HFF-Myc (cell line): Measurements from ENCODE around the gene ODF2L.

Source experiments
- DNase-seq: peaks from one replicate; pipeline ENCODE4 v3.0.0-alpha.2; 2011; ENCODE audit warnings: low read depth; ENCODE audit errors: extremely low read depth
- H3K4me3 ChIP-seq: replicated peaks from 2 replicates; pipeline ENCODE4 v1.5.1; 2011; ENCODE audit warnings: low read depth, mild to moderate bottlenecking, control low read depth, low read length
- TF ChIP-seq, protein P1 (sequence below): IDR thresholded peaks from 2 replicates; pipeline ENCODE4 v1.5.1; 2012; ENCODE audit warnings: mild to moderate bottlenecking, low read depth, low read length, control low read depth; ENCODE audit errors: missing control alignments

ODF2L gene

DNA sequence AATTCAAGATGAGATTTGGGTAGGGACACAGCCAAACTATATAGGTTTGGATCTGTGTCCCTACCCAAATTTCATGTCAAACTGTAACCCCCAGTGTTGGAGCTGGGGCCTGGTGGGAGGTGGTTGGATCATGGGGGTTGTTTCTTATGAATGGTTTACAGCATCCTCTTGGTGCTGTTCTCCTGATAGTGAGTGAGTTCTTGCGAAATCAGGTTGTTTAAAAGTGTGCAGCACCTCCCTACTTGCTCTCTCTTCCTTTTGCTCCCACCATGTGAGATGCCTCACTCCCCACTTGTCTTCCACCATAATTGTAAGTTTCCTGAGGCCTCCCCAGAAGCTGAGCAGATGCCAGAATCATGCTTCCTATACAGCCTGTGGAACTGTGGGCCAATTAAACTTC is 17.3 kb downstream of the ODF2L start:
- H3K4me3 ChIP-seq, result no peak overlapping the region
- no peak for DNase-seq
- TF ChIP-seq, protein P1, sequence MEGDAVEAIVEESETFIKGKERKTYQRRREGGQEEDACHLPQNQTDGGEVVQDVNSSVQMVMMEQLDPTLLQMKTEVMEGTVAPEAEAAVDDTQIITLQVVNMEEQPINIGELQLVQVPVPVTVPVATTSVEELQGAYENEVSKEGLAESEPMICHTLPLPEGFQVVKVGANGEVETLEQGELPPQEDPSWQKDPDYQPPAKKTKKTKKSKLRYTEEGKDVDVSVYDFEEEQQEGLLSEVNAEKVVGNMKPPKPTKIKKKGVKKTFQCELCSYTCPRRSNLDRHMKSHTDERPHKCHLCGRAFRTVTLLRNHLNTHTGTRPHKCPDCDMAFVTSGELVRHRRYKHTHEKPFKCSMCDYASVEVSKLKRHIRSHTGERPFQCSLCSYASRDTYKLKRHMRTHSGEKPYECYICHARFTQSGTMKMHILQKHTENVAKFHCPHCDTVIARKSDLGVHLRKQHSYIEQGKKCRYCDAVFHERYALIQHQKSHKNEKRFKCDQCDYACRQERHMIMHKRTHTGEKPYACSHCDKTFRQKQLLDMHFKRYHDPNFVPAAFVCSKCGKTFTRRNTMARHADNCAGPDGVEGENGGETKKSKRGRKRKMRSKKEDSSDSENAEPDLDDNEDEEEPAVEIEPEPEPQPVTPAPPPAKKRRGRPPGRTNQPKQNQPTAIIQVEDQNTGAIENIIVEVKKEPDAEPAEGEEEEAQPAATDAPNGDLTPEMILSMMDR, result no peak

DNA sequence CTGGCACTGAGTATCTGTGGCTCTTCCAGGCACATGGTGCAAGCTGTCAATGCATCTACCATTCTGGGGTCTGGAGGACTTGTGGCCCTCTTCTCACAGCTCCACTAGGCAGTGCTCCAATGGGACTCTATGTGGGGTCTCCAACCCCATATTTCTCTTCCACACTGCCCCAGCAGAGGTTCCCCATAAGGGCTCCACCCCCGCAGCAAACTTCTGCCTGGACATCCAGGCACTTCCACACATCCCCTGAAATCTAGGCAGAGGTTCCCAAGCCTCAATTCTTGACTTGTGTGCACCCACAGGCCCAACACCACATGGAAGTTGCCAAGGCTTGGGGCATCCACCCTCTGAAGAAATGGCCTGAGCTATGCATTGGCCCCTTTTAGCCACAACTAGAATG is 18.8 kb downstream of the ODF2L start:
- TF ChIP-seq, protein P1, result no peak
- no peak for DNase-seq
- H3K4me3 ChIP-seq, result no peak overlapping the region

DNA sequence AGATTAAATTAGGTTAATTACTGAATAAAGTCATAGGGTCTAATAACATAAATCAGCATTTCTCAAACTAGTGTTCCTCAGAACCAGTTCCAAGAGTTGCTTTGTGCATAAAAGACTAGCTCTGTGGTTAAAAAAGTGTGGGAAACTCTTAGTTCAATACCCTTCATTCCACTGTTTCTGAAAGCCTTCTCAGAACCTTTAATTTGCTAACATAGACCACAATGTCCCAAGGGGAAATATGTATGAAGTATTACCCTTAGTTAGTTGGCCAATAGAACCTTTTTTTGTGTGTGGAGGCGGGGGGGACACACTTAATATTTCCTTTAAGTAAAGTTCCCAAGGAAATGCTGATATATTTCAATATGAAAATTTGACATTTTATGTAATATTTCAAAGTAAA is 20.4 kb downstream of the ODF2L start:
- TF ChIP-seq, protein P1, result no peak

DNA sequence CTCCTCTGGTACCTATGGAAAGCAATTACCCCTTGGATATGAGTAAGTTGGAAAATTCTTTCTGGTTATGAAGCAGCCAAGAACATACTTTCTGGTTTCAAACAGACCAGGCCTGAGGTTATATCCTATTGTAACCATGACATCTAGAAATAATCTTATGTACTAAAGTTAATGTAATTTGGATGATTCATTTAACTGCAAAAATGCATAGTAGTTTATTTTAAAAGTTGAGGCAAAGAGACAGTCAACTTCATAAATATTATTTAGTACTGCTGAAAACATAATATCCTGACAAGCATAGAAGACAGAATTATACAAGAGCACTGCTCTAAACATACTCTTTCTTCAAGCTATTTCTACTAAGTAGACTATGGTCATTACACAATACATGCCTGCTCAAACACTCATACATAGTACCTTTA is 25.5 kb downstream of the ODF2L start:
- DNase-seq, result no peak
- TF ChIP-seq, protein P1, result no peak
- no peak overlapping the region for H3K4me3 ChIP-seq

More for the DNA sequence above, 20.4 kb downstream of the ODF2L start:
- no peak overlapping the region for H3K4me3 ChIP-seq
- no peak for DNase-seq

DNA sequence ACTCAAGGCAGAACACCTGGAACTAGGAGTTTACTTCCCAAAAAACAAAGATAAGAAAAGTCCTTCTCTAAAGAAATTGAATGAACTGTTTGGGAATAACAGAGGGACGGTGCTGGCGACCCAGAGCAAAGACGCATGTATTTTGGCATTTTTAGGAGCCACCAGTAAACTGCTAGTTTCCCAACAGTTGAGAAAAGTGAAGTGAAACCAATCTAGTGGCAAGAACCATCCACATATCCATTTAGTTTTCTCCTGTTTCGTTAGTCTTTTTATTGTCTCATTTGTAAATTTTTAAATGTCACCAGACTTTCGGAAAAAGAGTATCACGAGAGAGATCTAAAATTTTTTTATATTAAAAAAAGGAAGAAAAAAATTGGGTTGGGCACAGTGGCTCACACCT is 30.2 kb downstream of the ODF2L start:
- H3K4me3 ChIP-seq, result no peak overlapping the region
- no peak for DNase-seq
- TF ChIP-seq, protein P1, result no peak

DNA sequence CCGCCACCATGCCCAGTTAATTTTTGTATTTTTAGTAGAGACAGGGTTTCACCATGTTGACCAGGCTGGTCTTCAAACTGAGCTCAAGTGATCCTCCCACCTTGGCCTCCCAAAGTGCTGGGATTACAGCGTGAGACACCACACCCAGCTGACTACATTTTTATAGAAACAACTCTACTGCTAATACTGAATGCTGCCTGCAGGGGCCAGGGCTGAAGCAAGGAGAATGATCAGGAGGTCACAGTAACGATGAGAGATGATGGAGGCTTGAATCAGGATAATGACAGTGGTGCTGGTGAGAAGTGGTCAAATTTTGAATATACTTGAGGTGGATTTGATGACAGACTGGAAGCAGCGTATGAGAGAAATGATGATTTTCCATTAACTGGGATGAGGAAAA is 33.3 kb downstream of the ODF2L start:
- H3K4me3 ChIP-seq, result no peak overlapping the region
- no peak for DNase-seq
- TF ChIP-seq, protein P1, result no peak

DNA sequence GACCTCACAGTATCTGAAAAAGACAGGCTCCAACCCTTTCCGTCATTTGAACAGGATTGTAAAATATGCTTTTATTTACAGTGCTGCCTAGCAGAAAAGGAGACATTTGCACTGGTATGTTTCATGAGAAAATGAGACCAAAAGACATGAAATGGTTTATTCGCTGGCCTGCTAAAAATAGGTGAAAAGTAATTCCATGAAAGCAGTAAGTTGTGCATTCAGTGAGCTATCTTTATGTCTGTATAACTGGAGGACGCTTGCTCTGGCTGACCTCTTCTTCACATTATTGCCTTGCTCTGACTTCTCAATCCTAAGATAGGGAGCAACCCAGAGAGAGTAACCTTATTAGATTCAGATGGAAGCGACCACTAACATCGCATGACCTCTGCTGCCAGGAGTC is 38.3 kb downstream of the ODF2L start:
- DNase-seq, result no peak
- TF ChIP-seq, protein P1, result no peak

More for the DNA sequence above, 38.3 kb downstream of the ODF2L start:
- no peak overlapping the region for H3K4me3 ChIP-seq
